DOHH2 (cell line): ENCODE results near the gene PKD1.
"Not testable (repeated sequence)": the region's sequence is repeated elsewhere in the genome, so short reads cannot be mapped to it uniquely, and the experiment has no call there.

ENCODE experiments used
- CTCF ChIP-seq: fragments of 200-600 bp; sonication (generic); IDR thresholded peaks from one replicate; pipeline ENCODE4 v1.5.1; 2014; ENCODE audit warnings: antibody characterized with exemption, mild to moderate bottlenecking, low read depth, low read length; ENCODE audit not compliant: poor library complexity, severe bottlenecking
- EZH2phosphoT487 ChIP-seq: fragments of 200-600 bp; sonication (generic); IDR thresholded peaks from 2 replicates; pipeline ENCODE4 v1.6.1; 2017; ENCODE audit warnings: borderline replicate concordance, mild to moderate bottlenecking, antibody characterized with exemption, low read length, moderate library complexity, mixed read lengths

- not testable (repeated sequence) for TF ChIP-seq CTCF, EZH2phosphoT487
Observed at GRCh38 chr16:2126161-2126743, 9.4 kb downstream of the PKD1 start.
